ENCODE measurements around the gene HMMR.
A peak's percentile ranks its signal among the peaks of the same experiment; 100 is the strongest.
"Not testable (repeated sequence)": the region's sequence is repeated elsewhere in the genome, so short reads cannot be mapped to it uniquely, and the experiment has no call there.

HMMR gene, protein sequence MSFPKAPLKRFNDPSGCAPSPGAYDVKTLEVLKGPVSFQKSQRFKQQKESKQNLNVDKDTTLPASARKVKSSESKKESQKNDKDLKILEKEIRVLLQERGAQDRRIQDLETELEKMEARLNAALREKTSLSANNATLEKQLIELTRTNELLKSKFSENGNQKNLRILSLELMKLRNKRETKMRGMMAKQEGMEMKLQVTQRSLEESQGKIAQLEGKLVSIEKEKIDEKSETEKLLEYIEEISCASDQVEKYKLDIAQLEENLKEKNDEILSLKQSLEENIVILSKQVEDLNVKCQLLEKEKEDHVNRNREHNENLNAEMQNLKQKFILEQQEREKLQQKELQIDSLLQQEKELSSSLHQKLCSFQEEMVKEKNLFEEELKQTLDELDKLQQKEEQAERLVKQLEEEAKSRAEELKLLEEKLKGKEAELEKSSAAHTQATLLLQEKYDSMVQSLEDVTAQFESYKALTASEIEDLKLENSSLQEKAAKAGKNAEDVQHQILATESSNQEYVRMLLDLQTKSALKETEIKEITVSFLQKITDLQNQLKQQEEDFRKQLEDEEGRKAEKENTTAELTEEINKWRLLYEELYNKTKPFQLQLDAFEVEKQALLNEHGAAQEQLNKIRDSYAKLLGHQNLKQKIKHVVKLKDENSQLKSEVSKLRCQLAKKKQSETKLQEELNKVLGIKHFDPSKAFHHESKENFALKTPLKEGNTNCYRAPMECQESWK

DNA sequence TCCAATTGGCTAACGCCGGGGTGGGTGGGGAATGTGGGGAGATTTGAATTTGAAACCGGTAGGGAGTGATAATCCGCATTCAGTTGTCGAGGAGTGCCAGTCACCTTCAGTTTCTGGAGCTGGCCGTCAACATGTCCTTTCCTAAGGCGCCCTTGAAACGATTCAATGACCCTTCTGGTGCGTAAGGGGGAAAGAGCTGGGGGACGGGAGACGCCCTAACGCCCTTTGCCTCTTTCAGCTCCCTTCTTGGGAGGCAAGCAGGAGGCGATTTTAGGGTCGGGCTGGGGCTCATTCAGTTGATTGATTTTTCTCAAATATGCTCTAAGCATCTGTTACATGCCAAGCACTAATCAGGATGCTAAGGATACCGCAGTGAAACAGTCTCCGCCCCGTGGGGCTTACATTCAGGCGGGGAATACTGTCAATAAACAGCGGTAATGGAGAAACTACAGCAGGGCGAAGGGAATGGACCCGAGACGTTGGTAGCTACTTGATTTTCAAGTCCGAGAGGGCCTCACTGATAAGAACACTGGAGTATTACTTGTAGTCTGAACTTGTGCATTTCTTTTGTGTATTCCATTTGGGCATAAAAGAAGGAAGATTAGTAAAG, at the start of gene HMMR:
TSS of gene HMMR (plus strand) at position 71 of the 610 bp plus-strand sequence. CDS start at position 132, 61 bp downstream.
- H3K4me3 ChIP-seq (ENCODE audit: low read length) = peak within 1 kb of the TSS; percentile 84
- H3K4me1 ChIP-seq (ENCODE audit: control insufficient read depth, insufficient read depth, low read length) = no peaks in the 10 kb centered on the region
- peaks cover 6% of the 10 kb centered on the region; the same call in 1 of the 2 replicates for H3K36me3 ChIP-seq (ENCODE audit: control insufficient read depth, insufficient read depth, low read length)
- H3K27me3 ChIP-seq (ENCODE audit: control insufficient read depth, insufficient read depth, low read length) = no peaks in the 10 kb centered on the region
- WGBS (ENCODE audit: insufficient coverage, insufficient read length) = no CpG with 5 or more reads among the region's 23 CpGs
- no peak for DNase-seq (ENCODE audit: low read depth, low spot score)
- H3K9me3 ChIP-seq (ENCODE audit: control insufficient read depth, insufficient read depth, low read length) = no peaks in the 10 kb centered on the region
- H3K27ac ChIP-seq (ENCODE audit: low read length) = no peak within 1 kb of the TSS

GRCh38 chr5:163415673-163416072, 44.8 kb upstream of the HMMR start:
- DNase-seq (ENCODE audit: low read depth, low spot score); H3K36me3 ChIP-seq (ENCODE audit: control insufficient read depth, insufficient read depth, low read length); H3K27me3 ChIP-seq (ENCODE audit: control insufficient read depth, insufficient read depth, low read length); H3K4me1 ChIP-seq (ENCODE audit: control insufficient read depth, insufficient read depth, low read length); H3K4me3 ChIP-seq (ENCODE audit: low read length); H3K27ac ChIP-seq (ENCODE audit: low read length); H3K9me3 ChIP-seq (ENCODE audit: control insufficient read depth, insufficient read depth, low read length): not testable (repeated sequence)
- WGBS (ENCODE audit: insufficient coverage, insufficient read length) = no CpG with 5 or more reads among the region's 15 CpGs

DNA sequence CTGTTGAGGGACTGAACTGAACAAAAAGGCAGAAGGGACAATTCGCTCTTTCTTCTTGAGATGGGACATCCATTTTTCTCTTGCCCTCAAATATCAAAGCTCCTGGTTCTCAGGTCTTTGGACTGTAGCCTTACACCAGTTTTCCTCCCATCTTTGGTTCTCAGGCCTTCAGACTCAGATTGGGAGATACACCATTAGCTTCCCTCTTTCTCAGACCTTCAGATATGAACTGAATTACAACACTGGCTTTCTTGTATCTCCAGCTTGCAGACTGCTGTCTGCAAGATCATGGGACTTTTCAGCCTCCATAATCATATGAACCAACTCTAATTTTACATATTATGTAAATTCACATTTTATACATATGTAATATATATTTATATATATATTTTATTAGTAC, 35.6 kb upstream of the HMMR start:
- no peaks in the 10 kb centered on the region for H3K4me1 ChIP-seq (ENCODE audit: control insufficient read depth, insufficient read depth, low read length)
- H3K27me3 ChIP-seq (ENCODE audit: control insufficient read depth, insufficient read depth, low read length) = no peaks in the 10 kb centered on the region
- H3K36me3 ChIP-seq (ENCODE audit: control insufficient read depth, insufficient read depth, low read length) = no peaks in the 10 kb centered on the region
- H3K9me3 ChIP-seq (ENCODE audit: control insufficient read depth, insufficient read depth, low read length) = no peaks in the 10 kb centered on the region
- no peak for DNase-seq (ENCODE audit: low read depth, low spot score)
- H3K27ac ChIP-seq (ENCODE audit: low read length) = no peak overlapping the region
- no peak overlapping the region for H3K4me3 ChIP-seq (ENCODE audit: low read length)
- no CpG with 5 or more reads among the region's 1 CpG for WGBS (ENCODE audit: insufficient coverage, insufficient read length)

- H3K4me3 ChIP-seq (ENCODE audit: low read length); DNase-seq (ENCODE audit: low read depth, low spot score); H3K27me3 ChIP-seq (ENCODE audit: control insufficient read depth, insufficient read depth, low read length); H3K9me3 ChIP-seq (ENCODE audit: control insufficient read depth, insufficient read depth, low read length); H3K4me1 ChIP-seq (ENCODE audit: control insufficient read depth, insufficient read depth, low read length); H3K36me3 ChIP-seq (ENCODE audit: control insufficient read depth, insufficient read depth, low read length); H3K27ac ChIP-seq (ENCODE audit: low read length): not testable (repeated sequence)
- WGBS (ENCODE audit: insufficient coverage, insufficient read length) = no CpG with 5 or more reads among the region's 4 CpGs
Observed at GRCh38 chr5:163426128-163426527, 34.3 kb upstream of the HMMR start.

DNA sequence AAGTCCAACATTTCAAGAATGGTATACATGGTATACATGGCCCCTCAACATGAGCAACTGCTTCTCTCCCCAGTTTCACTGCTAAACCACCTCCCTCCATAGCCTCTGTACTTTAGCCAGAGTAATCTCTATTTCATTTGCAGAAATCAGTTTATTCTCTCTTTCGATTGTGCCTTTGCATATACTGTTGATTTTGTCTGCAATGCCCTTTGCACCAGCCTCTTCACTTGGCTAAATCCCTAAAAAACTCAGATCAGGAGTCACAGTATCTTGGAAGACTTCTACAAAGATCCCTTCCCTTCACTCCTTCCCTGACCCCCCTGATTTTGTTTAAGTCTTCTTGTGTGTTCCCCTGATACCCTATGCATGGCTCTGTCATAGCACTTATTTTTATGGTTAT, 27.9 kb upstream of the HMMR start:
- Histone ChIP-seq H3K4me3 (ENCODE audit: low read length) (no peak overlapping the region), H3K4me1 (ENCODE audit: control insufficient read depth, insufficient read depth, low read length) (no peaks in the 10 kb centered on the region), H3K27ac (ENCODE audit: low read length) (no peak overlapping the region), H3K36me3 (ENCODE audit: control insufficient read depth, insufficient read depth, low read length) (no peaks in the 10 kb centered on the region), H3K9me3 (ENCODE audit: control insufficient read depth, insufficient read depth, low read length) (no peaks in the 10 kb centered on the region), H3K27me3 (ENCODE audit: control insufficient read depth, insufficient read depth, low read length) (no peaks in the 10 kb centered on the region)
- no peak for DNase-seq (ENCODE audit: low read depth, low spot score)
- WGBS (ENCODE audit: insufficient coverage, insufficient read length) = no CpG with 5 or more reads among the region's 1 CpG

DNA sequence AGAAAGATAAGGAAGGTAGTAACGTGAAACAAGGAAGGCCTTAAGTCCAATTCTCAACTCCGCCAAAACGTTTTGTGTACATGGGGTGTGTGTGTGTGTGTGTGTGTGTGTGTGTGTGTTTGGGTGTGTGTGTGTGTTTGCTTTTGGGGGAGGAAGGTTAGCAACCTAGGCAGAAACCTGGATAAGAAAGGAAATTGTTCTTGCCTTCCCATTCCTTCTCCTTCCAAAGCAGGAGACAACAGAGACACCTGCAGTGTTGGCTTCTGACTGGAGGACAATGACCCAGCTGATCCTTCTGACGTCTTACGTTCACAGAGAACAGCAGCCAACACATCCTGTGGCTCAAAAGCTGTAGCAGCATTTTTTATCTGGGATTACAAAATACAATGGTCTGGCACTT, 27.2 kb upstream of the HMMR start:
- Histone ChIP-seq H3K4me1 (ENCODE audit: control insufficient read depth, insufficient read depth, low read length) (no peaks in the 10 kb centered on the region), H3K36me3 (ENCODE audit: control insufficient read depth, insufficient read depth, low read length) (no peaks in the 10 kb centered on the region), H3K27ac (ENCODE audit: low read length) (no peak overlapping the region), H3K27me3 (ENCODE audit: control insufficient read depth, insufficient read depth, low read length) (no peaks in the 10 kb centered on the region), H3K4me3 (ENCODE audit: low read length) (no peak overlapping the region), H3K9me3 (ENCODE audit: control insufficient read depth, insufficient read depth, low read length) (no peaks in the 10 kb centered on the region)
- no peak for DNase-seq (ENCODE audit: low read depth, low spot score)
- WGBS (ENCODE audit: insufficient coverage, insufficient read length) = no CpG with 5 or more reads among the region's 5 CpGs

DNA sequence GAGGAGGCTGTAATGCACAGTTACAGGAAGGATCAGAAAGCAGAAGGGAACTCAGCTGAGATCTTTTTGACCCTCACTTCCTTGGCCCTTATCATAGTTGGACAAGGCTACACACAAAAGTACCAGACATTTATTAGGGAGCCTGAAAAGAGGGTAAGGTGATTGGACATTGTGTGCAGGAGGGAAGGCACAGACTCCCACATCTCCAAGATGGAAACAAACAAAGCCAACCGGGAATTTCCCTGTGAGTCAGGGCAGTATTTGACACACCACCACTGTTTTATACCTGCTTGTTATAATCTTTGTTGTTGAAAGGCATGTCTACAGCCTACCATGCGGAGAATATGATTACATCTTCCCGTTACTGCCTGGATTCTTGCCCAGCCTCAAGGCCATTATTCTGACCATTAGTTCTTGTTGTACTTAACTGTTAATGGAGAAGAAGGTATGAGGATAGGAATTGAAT, 26.0 kb upstream of the HMMR start:
- no peaks in the 10 kb centered on the region for H3K9me3 ChIP-seq (ENCODE audit: control insufficient read depth, insufficient read depth, low read length)
- H3K36me3 ChIP-seq (ENCODE audit: control insufficient read depth, insufficient read depth, low read length) = no peaks in the 10 kb centered on the region
- DNase-seq (ENCODE audit: low read depth, low spot score) = no peak
- no peak overlapping the region for H3K4me3 ChIP-seq (ENCODE audit: low read length)
- no peak overlapping the region for H3K27ac ChIP-seq (ENCODE audit: low read length)
- no peaks in the 10 kb centered on the region for H3K4me1 ChIP-seq (ENCODE audit: control insufficient read depth, insufficient read depth, low read length)
- H3K27me3 ChIP-seq (ENCODE audit: control insufficient read depth, insufficient read depth, low read length) = no peaks in the 10 kb centered on the region
- WGBS (ENCODE audit: insufficient coverage, insufficient read length) = no CpG with 5 or more reads among the region's 3 CpGs

GRCh38 chr5:163436515-163436914, 23.9 kb upstream of the HMMR start:
- Histone ChIP-seq H3K4me1 (ENCODE audit: control insufficient read depth, insufficient read depth, low read length) (no peaks in the 10 kb centered on the region), H3K4me3 (ENCODE audit: low read length) (no peak overlapping the region), H3K27me3 (ENCODE audit: control insufficient read depth, insufficient read depth, low read length) (no peaks in the 10 kb centered on the region), H3K27ac (ENCODE audit: low read length) (no peak overlapping the region), H3K9me3 (ENCODE audit: control insufficient read depth, insufficient read depth, low read length) (no peaks in the 10 kb centered on the region), H3K36me3 (ENCODE audit: control insufficient read depth, insufficient read depth, low read length) (peaks cover 5% of the 10 kb centered on the region; the same call in 1 of the 2 replicates)
- WGBS (ENCODE audit: insufficient coverage, insufficient read length) = no CpG with 5 or more reads among the region's 4 CpGs
- no peak for DNase-seq (ENCODE audit: low read depth, low spot score)

DNA sequence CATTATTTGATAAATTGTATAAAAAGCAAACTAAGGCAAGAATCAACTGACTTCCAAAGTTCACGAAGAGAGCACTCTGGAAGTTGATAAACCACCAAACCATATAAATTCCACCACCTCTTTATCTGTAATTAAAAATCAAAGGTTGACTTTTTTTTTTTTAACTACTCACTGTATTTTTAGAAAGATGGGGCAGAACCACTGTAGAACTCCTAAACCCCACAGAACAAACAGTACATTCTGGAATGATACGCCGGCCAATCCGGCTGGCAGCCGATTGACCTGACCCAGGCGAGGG, 23.5 kb upstream of the HMMR start:
- H3K27ac ChIP-seq (ENCODE audit: low read length) = no peak overlapping the region

DNA sequence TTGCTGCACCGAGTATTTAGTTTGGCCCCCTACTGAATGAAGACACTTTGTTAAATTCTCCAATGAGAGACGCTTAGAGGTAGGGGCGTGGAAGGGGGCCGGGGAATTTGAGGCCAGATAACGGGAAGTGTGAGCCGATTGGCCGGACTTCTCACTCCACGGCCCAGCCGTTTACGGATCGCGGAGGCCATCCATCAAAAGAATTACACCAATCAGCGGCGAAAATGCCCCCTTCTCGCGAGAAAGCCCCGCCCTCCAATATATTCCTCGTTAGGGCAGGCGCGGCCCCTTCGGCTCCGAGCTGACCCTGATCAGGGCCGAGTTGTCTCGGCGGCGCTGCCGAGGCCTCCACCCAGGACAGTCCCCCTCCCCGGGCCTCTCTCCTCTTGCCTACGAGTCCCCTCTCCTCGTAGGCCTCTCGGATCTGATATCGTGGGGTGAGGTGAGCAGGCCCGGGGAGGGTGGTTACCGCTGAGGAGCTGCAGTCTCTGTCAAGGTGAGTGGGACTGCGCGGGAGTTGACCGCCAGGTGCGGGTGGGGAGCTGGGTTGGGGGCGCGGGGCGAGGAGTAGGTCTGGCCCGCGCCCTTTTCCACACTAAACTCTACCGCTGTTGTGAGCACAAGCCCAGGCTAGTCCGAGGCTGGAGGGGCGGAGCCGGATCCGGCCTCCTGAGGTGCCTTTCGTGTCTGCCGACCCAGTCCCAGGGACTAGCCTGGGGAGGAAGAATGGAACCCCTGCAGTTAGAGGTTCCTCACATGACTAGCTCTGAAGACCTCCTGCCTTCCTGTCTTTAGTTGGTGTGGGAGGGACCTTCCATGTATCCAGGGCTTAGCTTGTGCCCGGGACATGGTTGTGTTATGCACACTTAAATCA, 22.9 kb upstream of the HMMR start, which contains the start of gene CCNG1:
TSS of gene CCNG1 (plus strand) at position 287 of the 874 bp plus-strand sequence. CDS start 1,662 bp downstream, outside the sequence.
- H3K4me3 ChIP-seq (ENCODE audit: low read length) = peak within 1 kb of the TSS; percentile 91; the same call in 1 of the 2 replicates
- peaks cover 7% of the 10 kb centered on the region; the same call in 1 of the 2 replicates for H3K36me3 ChIP-seq (ENCODE audit: control insufficient read depth, insufficient read depth, low read length)
- peak; percentile 91 for DNase-seq (ENCODE audit: low read depth, low spot score)
- no peaks in the 10 kb centered on the region for H3K4me1 ChIP-seq (ENCODE audit: control insufficient read depth, insufficient read depth, low read length)
- H3K27ac ChIP-seq (ENCODE audit: low read length) = no peak within 1 kb of the TSS
- no peaks in the 10 kb centered on the region for H3K9me3 ChIP-seq (ENCODE audit: control insufficient read depth, insufficient read depth, low read length)
- no CpG with 5 or more reads among the region's 51 CpGs for WGBS (ENCODE audit: insufficient coverage, insufficient read length)
- no peaks in the 10 kb centered on the region for H3K27me3 ChIP-seq (ENCODE audit: control insufficient read depth, insufficient read depth, low read length)

More for the DNA sequence above, 23.5 kb upstream of the HMMR start:
- DNase-seq (ENCODE audit: low read depth, low spot score) = no peak
- Histone ChIP-seq H3K4me1 (ENCODE audit: control insufficient read depth, insufficient read depth, low read length) (no peaks in the 10 kb centered on the region), H3K27me3 (ENCODE audit: control insufficient read depth, insufficient read depth, low read length) (no peaks in the 10 kb centered on the region), H3K36me3 (ENCODE audit: control insufficient read depth, insufficient read depth, low read length) (peaks cover 5% of the 10 kb centered on the region; the same call in 1 of the 2 replicates), H3K9me3 (ENCODE audit: control insufficient read depth, insufficient read depth, low read length) (no peaks in the 10 kb centered on the region), H3K4me3 (ENCODE audit: low read length) (no peak overlapping the region; the same call in 1 of the 2 replicates)
- WGBS (ENCODE audit: insufficient coverage, insufficient read length) = no CpG with 5 or more reads among the region's 6 CpGs
